HG03064 (cell line): ENCODE data around the gene KIRREL3.

ENCODE experiments used
- ATAC-seq: cut with Tn5 transposase; IDR thresholded peaks from one replicate; pipeline ENCODE4 v1.9.1; 2021; ENCODE audit warnings: low read depth; ENCODE audit not compliant: unreplicated experiment

The KIRREL3 gene

DNA sequence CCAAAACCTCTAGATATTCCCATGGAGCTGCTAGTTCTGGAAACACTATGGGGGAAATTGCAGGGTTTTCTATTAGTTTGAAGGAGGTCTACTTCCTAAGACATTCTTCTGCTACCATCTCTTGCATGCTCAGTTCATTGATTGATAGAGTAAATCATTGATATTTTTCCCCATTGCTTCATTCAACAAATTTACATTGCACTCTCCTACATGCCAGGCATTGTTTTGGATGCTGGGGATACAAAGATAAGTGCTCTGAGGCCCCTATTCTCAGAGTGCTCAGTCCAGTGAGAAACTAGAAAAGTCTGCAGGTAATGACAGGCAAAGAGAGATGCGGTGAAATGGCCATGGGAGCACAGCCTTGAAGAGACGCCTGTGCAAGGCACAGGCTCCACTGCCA, 313.1 kb downstream of the KIRREL3 start:
- no peak for ATAC-seq

DNA sequence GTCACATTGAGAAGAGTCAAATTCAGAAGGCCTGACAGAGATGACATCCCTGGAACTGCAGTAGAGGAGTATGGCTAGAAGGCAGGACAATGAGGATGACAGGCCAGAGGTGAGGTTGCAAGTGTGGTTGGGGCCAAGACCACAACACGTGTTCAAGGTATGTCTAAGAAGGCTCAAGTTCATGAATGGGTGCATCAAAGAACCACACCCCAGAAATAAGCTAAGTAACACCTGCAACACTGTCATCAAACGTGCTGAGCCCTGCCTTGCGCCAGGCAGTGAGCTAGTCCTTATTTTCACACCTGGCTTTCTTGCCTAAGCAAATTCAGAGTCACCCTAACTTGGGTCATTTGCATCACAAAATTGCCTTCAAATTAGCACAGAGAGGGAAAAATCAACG, 313.6 kb downstream of the KIRREL3 start:
- no peak for ATAC-seq

DNA sequence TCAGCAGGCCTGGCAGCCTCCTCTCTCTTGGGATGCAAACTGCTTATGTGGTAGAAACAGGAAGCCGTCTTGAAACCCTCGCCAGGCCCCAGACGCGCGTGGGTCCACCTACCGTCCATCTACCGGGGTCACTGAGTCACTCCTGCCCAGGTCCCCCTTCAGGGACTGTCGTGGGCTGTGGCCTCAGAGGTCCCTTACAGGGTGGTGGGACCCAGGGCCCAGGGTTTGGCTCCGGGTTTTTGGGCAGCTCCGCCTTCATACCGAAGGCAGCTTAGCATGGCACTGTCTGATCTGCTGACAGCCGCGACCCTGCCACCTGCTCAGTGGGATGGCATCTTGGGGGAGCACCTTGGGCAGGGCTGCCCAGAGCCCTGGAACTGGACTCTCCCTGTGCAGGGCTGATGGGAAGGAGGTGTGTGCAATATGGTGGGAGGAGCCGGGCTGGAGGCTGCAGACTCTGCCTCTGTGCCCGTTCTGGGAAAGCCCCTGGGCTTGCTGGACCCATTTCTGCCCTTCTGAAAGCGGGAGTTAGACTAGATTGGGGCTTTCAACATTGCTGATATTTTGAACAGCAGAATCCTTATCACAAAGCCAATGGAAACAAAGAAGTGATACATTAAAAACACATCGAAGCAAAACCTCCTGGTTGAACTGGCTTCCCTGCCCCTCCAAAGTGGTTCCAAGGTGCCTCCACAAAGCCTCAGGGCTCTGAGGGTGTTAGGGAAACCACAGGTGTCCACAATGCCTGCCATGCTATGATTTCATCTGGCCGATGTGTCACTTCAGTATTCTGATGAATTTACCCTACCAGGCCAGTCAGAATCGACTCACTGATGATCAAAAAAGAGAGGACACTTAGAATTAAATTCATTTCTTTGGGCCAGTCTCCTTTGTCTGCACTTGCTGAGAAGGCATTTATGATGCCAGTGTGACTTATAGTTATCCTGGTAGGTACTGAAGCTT, 316.5 kb downstream of the KIRREL3 start:
- no peak for ATAC-seq

DNA sequence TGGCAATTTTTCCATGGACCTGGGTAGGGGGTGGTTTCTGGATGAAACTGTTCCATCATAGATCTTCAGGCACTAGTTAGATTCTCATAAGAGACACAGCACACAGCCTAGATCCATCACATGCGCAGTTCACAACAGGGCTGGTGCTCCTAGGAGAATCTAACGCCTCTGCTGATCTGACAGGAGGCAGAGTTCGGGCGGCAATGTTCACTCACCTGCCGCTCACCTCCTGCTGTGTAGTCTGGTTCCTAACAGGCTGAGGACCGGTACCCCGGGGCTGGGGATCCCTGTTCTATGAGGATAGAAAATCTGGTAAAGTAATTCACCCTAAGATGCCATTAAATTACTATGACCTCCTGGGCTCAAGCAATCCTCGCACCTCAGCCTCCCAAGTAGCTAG, 318.0 kb downstream of the KIRREL3 start:
- no peak for ATAC-seq

DNA sequence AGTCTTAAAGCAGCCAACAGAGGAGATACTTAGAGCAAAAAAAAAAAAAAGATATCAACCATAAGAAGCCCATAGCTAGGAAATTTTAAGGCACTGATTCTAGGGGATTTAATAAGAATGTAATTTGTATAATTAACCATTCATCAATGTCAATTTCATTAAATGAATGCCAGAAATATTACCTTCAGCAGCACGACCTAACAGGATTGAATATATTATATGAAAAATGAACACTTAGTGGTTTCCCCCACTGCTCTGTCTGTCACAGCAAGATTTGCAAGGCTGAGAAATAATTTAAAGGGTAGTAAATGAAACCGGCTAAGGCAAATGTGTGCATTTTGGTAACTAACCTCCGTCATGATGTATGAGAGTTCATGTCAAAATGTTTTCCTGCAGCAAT, 319.9 kb downstream of the KIRREL3 start:
- no peak for ATAC-seq

DNA sequence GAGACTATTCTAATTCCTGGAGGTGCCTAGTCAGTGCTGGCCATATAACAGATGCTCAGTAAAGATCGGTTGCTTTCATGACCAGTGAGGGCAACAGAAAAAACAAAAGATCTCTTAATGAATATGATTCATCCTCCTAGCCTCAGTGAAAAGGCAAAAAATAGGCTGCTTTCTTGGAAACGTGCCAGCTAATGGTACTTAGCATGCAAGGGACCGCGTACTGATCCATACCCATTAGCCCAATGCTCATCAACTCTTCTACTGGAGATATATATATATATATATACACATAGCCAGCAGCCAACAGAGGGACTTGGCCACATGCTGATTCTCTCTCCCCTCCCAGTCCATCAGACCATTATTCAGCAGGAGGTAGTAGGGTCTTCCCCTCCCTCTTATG, 320.4 kb downstream of the KIRREL3 start:
- ATAC-seq: no peak

DNA sequence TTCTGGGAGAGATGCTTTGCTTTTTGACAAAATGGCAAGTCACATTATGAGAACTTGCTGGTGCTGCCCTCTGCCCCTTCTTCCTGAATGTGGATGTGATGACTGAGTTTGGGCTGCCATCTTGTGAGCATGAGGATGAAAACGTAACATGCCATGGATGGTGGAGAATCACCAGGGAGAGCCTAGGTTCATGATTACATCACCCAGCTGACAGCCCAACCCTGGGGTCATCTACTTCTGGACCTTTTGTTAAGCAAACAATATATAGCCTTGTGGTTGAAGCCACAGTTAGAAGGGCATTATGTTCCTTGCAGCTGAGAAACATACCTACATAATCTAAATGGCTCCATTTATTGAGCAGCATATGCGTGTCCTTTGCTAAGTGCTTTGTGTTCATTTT, 321.5 kb downstream of the KIRREL3 start:
- ATAC-seq: no peak

DNA sequence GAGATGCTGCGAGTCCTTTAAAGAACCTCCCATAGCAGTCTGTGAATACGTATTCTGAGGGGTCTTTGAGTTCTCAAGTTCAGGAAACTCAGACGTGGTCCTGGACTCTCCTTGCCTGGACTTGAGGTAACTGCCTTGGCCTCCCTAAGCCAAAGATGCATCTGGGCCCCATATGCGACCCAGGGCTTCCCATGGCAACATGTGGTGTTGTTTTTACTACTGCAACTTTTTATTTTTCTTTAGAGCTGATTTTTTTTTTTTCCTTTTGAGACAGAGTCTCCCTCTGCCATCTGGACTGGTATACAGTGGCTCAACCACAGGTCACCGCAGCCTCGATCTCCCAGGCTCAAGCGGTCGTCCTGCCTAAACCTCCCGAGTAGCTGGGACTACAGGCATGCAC, 324.0 kb downstream of the KIRREL3 start:
- no peak for ATAC-seq

DNA sequence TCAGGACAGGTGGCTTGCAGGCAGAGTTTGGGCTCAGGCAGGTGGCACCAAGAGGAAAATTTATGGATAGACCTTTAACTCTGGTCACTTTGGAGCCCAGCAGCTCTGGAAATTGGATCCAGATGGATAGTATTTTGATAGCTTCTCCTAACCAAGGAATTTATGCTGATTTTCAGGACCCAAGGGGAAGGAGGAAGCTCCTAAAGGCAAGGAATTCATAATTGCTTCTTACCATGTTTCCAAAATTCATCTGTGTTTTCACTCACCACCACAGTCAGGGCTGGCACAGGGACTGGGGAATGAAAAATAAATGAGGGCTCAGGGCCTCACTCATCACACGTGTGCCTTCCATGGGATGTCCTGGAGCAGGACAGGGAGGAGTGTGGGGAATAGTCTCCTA, 327.3 kb downstream of the KIRREL3 start:
- ATAC-seq: no peak

DNA sequence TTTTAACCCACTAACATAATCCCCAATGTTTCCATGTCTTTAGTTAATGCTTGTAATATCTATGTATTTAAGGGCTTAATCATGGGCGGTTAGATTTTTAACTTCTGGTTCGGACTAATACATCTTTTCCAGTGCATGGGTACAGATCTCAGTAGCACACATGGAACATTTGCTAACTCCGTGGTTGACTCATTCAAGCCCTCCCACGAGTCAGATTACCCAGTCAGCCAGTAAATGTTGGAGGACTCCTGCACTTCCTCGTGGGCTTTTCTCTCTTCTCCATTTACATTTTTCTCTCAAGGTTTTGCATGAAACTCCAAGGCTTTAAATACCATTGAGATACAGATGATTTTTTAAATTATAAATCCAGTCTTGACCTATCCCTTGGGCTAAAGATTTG, 331.2 kb downstream of the KIRREL3 start:
- ATAC-seq: no peak

DNA sequence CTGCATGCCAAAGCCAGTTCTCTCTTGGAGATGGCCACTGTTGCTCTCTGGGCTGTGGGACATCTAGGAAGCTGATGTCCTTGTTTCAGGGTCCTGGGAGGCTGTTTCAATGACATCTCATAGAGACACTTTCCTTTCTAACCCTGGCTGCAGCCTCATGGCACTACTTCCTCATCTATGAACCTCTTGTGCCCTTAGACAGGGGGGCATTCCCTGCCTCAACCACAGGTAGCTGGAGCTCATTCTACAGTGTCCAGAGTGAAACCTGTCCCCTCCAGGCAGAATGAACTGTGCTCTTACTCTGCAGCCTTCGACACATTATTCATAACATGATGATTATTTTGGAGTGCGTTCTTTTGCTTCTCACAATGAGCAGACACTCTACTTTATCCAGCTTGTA, 335.9 kb downstream of the KIRREL3 start:
- no peak for ATAC-seq

DNA sequence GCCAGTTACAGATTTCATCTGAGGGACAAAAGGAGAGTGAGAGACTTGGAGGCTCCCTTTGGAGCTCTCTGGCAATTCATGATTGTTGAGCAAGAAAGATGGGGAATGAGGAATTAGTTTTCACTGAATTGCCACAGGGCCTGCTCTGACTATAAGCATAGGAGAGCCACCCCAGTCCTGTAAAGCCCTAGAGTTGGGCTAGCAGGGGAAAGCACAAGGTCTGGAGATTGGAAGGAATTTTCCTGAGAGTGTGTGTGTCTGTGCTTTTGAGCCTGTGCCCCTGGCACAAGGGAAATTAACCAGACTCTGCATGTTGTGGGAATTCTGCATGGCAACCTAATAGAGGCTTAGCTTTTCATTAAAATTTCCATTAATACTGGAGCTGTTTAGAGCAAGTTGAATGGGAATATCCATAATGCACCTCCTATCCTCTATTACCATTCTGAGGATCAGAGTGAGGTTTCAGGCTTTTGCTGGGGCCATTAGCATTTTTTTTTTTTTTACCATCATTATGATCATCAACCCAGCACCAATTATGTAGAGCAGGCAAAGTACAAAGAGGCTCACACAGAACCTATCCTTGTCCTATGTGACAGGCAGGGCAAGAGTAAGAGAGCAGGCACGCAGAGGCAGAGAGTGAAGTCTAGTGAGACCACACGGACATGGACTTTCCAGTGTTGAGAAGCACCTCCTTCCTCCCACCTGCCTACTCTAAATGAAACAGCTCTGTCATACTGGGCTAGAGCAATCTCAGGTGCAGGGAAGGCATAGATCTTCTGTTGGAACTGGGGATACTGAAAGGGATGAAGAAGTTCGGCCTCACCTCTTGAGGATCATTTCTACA, 336.6 kb downstream of the KIRREL3 start:
- ATAC-seq: no peak

DNA sequence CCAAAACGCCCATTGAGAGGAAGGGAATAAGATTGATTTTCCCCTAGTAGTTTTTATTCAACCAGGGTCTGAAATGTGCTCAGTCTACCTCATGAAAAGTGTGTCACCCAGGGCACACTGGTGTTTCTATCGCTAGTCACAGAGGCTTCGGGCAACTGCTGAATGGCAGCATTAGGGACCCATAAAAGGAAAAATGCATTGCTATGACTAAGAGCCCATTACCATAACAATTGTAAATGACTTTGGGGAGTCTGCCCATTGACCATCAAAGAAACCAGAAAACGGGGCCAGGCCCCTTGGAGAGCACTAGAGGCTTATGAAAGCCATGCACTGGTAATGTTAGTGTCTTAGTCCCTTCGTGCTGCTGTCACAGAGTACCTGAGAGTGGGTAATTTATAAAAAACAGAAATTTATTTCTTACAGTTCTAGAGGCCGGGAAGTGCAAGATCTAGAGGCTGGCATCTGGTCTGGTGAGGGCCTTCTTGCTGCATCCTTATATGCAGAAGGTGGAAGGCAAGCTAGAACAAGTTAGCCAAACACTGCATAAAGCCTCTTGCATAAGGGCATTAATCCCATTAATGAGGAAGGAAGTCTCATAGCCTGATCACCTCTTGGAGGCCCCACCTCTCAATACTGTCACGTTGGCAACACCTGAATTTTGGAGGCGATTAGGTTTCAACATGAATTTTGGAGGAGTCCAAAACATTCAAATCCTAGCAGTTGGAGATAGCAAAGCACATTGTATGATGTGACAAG, 338.4 kb downstream of the KIRREL3 start:
- no peak for ATAC-seq

DNA sequence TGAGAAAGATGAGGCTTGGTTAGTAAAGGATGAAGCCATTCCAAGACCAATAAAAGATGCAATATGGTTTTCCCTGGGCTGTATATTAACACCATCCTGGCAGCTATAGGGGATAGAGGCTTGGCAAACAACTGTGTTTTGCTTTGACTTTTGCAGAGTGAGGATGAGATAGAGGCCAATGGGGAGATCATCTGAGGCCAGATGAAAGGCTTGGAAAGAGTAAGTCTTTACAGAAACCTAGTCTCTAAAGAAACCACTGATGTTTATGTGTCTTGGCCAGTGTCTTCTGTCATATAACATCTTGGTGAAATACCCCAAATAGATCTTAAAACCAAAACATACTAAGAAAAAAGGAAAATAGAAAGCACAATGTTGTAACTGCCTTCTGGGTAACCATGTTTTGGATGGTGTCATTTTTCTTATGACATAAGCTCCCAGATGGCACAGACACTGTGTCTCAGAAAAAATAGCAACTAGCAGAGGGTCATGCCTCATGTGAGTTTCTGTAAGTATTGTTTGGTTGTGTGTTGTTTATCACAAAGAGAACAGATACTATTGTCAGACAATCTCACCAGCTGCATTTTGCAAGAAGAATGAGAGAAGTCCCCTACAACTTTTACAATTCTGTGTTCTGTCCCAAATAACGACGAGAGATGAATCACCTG, 339.7 kb downstream of the KIRREL3 start:
- ATAC-seq: no peak

DNA sequence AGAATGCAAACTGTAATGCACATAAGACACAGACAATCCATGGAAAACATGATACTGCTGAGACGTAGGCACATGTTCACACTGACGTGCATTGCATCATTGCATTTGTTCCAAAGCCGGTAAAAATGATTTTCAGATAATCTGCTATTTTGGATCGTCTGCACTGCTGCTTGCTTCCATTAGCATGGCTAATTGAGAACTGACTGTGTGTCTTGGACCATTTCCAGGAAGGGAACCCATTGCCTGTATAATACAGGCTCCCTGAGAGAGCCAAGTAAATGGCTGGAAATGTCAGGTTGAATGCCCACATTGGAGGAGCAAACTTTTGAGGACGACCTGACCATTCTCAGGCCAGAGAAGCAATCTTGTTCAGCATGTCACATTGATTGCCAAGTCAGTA, 340.2 kb downstream of the KIRREL3 start:
- ATAC-seq: no peak

DNA sequence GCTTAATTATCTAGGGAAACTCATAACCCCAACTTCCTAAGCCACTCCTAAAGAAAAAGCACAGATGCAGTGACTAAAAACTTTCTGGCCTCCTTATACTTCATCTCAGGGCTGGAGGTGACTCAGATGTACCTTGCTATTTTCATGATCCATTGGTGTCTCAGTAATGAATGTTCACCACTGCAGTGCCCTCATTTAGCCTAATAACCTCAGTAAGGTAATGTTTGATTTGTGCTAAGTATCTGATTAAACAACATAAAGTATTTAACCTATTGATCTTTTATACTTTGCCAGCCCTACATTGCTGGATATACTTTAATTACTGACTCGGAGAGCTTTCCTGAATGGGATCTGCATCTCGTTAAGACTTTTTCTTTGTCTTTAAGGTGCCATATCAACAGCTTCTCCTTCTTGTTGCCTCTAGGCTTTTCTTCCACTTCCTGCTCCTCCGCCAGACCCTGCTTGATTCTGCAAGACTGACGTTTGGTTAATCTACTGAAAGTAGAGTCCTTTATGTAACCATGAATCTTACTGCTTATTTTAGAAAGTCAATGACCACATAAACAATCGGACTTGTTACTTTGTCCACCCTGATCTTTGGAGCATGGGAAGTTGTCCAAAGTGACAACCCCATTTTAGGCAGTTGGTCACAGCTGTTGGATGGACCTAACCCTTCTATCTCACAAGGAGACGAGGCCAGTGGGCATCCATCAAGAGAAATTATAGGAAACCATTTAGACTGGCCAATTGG, 342.1 kb downstream of the KIRREL3 start:
- ATAC-seq: no peak

DNA sequence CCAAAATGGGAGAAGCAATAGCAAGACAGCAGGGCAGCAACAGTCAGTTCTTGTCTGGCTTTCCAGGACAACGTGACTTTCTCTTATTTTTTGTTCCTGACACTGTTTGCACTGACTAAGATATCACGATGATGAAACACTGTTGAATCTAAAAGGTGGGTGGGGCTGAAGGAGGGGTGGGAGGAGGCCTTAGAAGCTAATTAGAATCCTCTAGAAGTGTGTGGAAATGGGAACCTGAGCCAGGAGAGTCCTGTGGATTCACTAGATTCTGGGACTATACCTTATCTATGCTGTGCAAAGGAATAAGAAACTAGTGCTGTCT, 344.8 kb downstream of the KIRREL3 start:
- no peak for ATAC-seq

DNA sequence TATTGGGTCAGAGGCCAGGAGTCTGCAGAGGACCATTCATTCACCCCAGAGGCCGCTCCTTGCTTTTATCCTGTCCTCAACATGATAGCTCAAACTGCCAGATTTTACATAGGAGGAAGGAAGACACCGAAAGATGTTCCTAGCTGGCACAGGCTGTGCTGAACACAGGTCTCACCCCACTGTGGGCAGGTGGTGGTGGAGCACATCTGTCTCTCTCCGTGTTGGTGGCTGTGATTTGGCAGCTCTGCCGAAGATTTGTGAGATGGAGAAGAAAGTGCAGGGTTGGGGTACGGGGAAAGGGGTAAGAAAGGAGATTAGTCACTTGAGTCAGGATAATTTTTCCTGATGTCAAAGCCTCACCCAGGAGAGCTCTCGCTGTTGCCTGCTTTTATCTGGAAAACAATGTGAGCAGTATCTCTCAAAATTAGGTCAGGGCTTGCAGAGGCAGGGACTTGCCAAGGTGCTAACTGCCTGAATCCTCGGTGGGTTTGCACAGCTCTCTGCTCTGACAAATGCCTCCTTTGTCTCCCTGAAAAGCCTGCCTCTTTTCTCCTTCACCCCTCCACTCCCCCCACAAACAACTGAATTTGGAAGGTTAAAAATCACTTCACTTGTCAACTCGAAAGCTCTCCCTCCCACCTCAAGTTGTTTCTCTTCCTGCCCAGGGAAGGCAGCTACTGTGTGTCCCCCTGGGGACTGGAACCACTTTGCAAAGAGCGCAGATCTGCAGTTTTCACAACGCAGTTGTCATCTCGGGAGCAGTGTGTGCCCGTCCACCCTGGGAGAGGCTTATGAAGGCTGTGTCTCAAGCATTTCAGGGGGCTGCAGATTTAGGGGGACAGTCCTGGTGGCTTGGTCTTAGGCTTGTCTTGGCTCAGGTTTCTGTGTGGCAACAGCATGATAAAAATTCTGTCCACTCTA, 345.4 kb downstream of the KIRREL3 start:
- ATAC-seq: no peak

DNA sequence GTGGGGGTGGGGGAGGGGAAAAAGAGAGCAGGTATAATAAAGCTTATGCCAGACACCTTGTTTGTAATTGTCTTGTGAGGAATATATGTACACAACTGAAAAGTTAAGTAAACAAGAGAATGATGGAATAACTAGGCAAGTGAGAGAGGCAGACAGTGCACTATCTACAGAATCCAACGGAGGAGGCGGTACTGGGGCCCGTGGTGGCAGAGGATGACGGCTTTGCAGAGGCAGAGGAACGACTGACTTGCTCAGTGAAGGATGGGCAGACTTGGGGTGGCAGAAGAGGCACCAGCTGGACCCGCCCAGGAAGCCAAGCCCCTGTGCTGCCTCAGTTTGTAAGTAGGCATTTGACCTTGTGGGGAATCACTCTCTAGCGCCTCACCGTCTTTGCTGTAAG, 347.5 kb downstream of the KIRREL3 start:
- no peak for ATAC-seq
